Measurements from ENCODE around the gene PRR18.
A peak's percentile ranks its signal among the peaks of the same experiment; 100 is the strongest.

Gene PRR18

GRCh38 chr6:166305562-166306117 is 2.6 kb downstream of the PRR18 start:
- no peak for DNase-seq (ENCODE audit: low spot score)

DNA sequence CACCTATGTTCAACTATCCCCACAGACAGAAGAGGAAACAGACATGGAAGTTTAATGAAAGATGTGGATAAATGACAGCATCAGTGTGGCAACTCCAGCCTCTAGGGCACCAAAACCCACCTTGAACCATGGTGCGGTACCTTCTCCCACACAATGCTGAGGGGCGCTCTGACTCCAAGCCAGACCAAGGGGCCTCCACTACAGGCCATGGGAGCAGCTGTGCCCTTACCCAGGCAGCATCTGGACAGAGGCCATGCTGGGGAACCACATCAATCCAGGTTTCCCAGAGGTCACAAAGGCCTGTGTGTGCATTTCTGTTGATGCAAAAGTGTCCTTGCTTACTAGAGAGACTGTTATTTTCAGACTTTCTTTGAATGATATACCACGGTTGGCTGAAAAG is 4.1 kb downstream of the PRR18 start:
- DNase-seq (ENCODE audit: low spot score): no peak

GRCh38 chr6:166301611-166302529 is 6.3 kb downstream of the PRR18 start:
- no peak for DNase-seq (ENCODE audit: low spot score)

DNA sequence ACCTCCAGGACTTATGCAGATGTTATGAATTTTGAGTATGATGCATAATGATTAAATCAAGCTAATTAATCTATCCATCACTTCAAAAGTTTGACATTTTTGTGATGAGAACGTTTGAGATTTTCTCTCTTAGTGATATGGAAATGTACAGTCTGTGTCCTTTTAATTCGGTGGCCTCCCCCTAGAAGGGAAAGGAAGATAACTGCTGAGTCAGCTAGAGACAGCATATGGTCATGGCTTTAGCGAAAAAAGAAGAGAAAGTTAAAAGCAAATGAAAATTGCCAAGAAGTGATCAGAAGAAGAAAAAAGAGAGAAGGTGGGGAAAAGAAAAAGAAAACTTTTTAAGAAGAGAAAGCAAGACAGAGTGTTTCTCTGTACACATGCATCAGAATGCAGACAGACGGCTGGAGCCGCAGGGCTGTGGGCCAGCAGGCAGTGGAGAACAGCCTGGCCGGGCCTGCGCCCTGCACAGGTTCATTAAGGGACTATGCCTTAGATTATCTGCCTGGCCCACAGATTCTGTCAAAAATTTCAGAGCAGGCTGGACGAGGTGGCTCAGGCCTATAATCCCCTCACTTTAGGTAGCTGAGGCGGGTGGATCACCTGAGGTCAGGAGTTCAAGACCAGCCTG is 7.7 kb downstream of the PRR18 start:
- DNase-seq (ENCODE audit: low spot score): no peak

DNA sequence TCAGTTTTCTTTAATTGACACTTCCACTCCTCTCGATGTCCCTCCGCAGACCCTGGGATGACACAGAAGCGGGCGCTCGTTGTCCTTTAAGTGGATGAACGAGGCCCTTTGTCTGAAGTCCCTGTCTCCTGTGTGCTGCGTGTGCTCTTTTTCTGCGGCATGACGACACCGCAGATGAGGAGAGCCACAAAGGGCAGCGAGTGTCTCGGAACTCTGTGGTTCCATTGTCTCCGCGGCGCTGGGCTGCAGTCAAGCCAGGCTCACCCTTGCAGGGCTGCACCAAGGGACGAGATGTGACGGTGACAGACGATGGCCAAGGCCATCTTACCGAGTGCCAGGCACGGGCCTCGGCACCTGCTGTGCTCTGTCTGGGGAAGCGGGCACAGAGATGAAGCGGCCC is 10.6 kb downstream of the PRR18 start:
- DNase-seq (ENCODE audit: low spot score): no peak

DNA sequence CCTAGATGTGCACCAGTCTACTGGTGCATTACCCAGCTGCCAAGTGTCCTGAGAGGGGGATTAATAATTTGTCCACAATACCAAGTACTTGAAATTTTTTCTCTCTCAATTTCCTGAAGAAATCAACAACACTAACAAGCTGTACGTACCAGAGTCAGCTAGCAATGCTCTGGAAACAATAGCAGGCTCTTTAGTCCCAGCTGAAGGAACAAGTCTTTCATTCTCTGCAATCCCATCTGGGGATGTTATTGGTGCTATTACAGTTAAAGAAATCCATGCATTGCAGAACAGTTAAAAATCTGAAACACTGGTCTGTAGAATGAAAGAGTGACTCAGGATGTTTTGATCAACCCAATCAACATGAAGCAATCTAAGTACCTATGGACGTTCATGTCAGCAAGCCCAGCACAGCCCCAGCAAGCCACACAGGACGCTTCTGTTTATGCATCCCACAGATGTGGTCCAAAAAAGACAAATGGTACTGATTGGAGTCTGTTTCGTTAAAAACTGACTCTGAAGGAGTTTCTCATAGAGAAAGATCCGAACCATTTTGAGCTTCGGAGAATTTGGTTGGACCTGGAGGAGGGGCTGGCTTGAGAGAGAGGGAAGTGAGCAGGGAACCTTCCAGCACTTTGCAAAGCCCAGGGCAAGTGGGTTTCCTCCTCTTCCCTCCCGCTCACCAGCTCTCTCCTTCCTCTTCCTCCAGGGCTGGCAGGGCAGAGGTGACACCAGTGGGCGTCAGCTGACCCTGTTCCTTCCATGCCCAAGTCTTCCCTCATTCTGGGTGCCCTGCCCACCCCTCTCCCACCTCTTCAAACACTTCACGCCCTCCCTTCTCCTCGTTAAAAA is 11.9 kb downstream of the PRR18 start:
- no peak for DNase-seq (ENCODE audit: low spot score)

- DNase-seq (ENCODE audit: low spot score): no peak
Measured at GRCh38 chr6:166293731-166294584, 14.2 kb downstream of the PRR18 start.

- DNase-seq (ENCODE audit: low spot score): no peak
Measured at GRCh38 chr6:166289207-166290060, 18.8 kb downstream of the PRR18 start.

- DNase-seq (ENCODE audit: low spot score): no peak
Measured at GRCh38 chr6:166286839-166287271, 21.3 kb downstream of the PRR18 start.

- DNase-seq (ENCODE audit: low spot score): no peak
Measured at GRCh38 chr6:166285233-166285632, 23.0 kb downstream of the PRR18 start.

DNA sequence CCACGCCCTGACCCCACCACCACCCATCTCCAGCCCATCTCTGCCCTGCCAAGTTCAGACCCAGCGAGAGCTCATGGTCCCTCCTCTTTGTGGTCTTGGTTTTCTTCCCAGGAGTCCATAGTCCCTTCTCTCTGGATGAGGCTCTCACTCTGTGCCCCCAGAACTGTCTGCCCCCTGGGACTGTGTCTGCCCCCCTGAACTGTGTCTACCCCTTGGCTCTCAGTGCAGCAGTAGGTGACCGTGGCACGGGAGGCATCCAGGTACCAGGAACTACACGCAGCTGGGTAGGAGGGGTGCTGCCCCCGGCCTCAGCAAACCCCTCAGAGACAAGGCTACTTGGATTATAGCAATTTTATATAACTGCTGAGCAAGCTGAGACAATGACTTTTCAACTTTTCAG is 23.6 kb downstream of the PRR18 start:
- DNase-seq (ENCODE audit: low spot score): no peak

- no peak for DNase-seq (ENCODE audit: low spot score)
Measured at GRCh38 chr6:166282394-166283032, 25.7 kb downstream of the PRR18 start.

DNA sequence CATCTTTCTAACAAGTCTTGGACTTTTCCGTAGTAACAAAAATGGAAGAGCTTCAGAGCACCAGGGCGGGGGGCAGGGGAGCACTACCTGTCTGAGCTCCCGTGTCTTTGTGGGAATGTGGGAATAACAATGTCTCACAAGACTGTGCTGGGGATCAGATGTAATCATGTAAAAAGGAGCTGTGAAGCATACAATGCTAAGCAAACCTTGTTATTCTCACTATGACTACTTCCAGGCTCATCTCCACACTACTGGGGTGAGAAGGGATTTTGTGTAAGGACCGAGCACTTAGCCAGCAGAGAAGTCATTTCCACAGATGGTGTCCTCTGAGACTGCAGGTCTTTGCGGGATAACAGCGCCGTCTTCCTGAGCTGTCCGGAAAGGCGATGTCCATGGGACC is 27.1 kb downstream of the PRR18 start:
- no peak for DNase-seq (ENCODE audit: low spot score)

DNA sequence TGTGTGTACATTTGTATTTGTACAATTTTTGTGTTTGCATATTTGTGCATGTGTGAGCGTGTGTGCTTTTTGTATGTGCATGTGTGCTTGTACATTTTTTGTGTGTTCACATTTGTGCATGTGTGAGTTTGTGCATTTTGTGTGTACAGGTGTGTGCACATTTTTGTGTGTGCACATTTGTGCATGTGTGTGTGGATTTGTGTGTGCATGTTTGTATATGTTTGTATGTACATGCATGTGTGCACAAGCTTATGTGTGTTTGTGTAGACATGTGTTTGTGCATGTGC is 28.9 kb downstream of the PRR18 start:
- no peak for DNase-seq (ENCODE audit: low spot score)

GRCh38 chr6:166278579-166279392 is 29.4 kb downstream of the PRR18 start:
- no peak for DNase-seq (ENCODE audit: low spot score)

DNA sequence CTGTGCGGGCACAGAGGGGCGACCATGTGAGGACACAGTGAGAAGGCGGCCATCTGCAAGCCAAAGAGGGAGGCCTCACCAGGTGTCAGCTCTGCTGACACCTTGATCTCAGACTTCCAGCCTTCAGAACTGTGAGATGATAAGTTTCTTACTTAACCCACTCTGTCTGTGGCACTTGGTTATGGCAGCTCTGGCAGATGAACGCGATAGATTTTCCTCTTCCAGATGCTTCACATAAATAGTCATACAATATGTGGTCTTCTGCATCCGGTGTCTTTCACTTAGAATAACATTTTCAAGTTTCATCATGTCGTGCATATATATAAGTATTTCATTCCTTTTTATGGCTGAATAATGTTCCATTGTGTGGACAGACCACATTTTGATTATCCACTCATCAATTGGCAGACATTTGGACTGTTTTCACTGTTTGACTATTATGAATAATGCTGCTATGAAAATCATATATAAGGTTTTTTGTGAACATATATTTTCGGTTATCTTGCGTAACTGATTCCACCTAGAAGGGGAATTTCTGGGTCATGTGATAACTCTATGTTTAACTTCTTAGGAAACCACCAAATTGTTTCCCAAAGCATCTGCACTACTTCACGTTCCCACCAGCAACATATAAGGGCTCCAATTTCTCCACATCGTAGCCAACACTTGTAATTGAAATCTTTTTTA is 30.2 kb downstream of the PRR18 start:
- no peak for DNase-seq (ENCODE audit: low spot score)

- DNase-seq (ENCODE audit: low spot score): no peak
Measured at GRCh38 chr6:166277018-166277417, 31.2 kb downstream of the PRR18 start.

DNA sequence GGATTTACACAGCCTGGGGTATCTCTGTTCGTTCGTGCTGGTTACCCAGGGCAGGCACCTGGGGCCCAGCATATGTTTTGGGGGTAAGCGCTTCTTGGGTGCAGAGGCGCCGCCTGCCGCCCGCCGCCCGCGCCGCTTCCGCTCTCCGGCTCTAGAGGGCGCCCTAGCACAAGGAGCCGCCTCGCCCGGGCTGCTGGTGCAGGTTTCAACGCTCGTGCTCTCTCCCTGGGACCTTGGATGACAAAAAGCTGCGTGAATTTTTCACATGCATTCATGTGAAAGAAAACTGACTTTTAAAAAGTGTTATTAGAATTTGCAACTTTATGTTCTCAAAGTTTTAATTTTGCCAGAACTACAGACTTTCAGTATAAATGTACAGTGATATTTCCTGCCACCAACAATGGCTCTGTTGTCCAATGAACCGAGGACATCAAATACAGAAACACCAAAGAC is 32.5 kb downstream of the PRR18 start:
- peak; percentile 86 for DNase-seq (ENCODE audit: low spot score)
